A172 (cell line): ENCODE measurements around the gene ARHGAP35. TPM values are rescaled to one million over a fixed set of nuclear protein-coding genes. Genes with fewer than 3 reads are reported as not detected.
"Not testable (repeated sequence)": the region's sequence is repeated elsewhere in the genome, so short reads cannot be mapped to it uniquely, and the experiment has no call there.

Experiments used
- DNase-seq: peaks from one replicate; pipeline ENCODE4 v3.0.0-alpha.2; 2015; ENCODE audit warnings: low spot score
- total RNA-seq: library from RNA; depleted of rRNA; stranded (reverse); fragments of >200 nt; shearing (Covaris generic); gene quantifications from 2 replicates; pipeline ENCODE4 v1.2.3, GENCODE V29; 2014

The ARHGAP35 gene
- total RNA-seq, 1 experiment from 2014 or later = 14.1 TPM

DNA sequence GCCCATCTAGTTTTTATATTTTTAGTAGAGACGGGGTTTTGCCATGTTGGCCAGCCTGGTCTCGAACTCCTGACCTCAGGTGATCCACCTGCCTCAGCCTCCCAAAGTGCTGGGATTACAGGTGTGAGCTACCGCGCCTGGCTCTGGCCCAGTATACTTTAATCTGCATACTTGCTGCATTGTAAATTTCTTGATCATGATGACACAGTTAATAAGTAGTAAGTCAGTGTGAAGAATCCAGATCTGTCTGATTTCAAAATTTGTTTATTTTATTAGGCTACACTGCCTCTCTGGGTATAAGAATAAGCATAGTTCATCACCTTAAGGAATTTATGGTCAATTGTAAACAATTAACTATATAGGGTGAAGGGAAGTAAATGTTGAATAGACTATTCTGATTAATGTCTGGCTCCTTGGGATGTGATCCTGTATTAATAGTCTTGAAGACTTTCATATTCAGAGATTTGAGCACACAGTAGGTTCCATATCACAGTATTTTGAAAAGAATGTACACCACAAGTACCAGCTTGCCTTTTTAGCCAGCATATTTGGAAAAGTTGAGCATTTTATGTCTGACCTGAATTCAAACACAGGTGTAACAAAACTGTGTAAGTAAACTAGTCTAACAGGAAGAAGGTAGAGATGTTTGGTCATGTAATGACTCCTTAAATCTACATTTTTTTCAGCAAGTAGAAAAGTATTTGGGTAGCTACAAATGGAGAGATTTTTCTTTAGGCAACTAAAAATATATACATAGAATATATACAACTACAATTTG, 7.4 kb downstream of the ARHGAP35 start:
- no peak for DNase-seq

GRCh38 chr19:46871173-46871572, 10.4 kb downstream of the ARHGAP35 start:
- not testable (repeated sequence) for DNase-seq

DNA sequence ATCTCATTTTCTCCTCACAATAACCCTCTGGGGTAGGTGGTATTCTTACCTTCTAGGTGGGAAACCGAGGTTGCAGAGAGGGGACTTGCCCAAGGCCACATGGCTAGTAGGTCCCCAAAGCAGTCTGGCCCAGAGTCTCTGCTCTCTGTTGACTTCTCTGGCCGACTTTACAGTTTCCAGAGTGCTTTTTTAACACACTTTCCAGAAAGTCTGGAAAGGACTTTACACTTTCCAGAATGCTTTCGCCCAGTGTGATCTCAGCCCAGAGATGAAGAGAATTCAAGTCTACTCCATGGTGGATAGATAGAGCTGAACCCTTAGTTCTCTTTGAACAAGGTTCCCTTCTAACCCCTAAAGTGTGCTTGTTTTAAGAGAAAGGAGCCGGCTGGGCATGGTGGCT, 12.2 kb downstream of the ARHGAP35 start:
- DNase-seq = no peak

GRCh38 chr19:46875234-46875633, 14.4 kb downstream of the ARHGAP35 start:
- DNase-seq = no peak

DNA sequence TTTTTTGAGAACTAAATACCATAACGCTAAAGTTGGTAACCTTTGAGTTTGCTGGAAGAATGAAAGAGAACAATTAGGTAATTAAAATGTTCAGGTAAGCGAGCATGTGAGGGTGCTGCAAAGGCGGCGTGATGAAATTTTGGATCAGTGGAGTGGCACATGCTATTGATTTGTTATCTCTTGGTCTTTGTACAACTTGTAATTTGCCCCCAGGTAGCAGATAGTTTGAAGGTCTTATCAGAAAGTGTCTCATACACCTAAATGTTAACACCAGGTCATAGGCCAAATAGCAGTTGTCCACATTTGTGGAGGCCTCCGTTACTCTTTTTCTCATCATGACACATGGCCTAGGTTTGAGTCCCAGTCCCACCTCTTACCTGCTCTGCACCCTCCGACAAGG, 14.9 kb downstream of the ARHGAP35 start:
- no peak for DNase-seq

GRCh38 chr19:46878613-46879375, 18.0 kb downstream of the ARHGAP35 start:
- DNase-seq = peak; percentile 84

GRCh38 chr19:46880431-46880830, 19.6 kb downstream of the ARHGAP35 start:
- DNase-seq = no peak

DNA sequence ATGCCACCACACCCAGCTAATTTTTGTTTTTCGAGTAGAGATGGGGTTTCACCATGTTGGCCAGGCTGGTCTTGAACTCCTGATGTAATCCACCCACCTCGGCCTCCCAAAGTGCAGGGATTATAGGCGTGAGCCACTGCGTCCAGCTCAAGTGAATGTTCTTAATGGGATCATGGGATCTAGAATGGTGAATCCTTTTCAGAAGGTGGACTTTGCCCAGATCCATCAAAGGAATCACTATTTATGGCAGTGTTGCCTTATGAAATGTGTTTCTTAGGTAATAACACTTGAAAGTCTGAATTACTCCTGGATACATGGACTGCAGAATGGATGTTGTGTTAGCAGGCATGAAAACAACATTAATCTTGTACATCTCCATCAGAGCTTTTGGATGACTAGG, 20.3 kb downstream of the ARHGAP35 start:
- DNase-seq = no peak

GRCh38 chr19:46882034-46882433, 21.2 kb downstream of the ARHGAP35 start:
- DNase-seq = no peak

DNA sequence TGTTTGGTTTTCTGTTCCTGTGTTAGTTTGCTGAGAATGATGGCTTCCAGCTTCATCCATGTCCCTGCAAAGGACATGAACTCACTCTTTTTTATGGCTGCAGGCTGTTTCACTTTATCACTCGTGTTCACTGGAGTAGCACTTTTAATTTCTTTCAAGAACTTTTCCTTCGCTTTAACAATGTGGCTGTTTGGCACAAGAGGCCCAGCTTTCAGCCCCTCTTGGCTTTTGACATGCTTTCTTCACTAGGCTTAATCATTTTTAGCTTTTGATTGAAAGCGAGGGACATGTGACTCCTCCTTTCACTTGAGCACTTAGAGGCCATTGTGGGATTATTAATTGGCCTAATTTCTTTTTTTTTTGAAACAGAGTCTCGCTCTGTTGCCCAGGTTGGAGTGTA, 22.0 kb downstream of the ARHGAP35 start:
- DNase-seq = not testable (repeated sequence)

DNA sequence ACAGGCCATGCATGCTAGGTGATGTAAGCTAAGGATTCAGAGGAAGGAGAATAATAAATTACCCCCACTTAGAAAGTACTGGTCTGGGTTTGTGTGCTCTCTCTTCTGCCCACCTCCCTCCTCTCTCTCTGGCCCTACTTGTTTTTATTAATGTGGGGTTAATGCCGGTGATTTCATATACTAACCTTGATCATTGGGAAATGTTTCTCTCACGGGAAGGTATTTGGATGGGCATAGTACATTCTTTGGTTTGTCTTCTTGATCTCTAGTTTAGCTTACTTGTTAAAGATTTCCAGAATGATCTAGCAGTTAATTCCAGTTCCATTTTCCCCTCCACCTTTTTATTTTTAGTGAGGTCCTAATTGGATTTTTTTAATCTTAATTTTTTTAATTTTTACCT, 24.6 kb downstream of the ARHGAP35 start:
- DNase-seq = no peak

DNA sequence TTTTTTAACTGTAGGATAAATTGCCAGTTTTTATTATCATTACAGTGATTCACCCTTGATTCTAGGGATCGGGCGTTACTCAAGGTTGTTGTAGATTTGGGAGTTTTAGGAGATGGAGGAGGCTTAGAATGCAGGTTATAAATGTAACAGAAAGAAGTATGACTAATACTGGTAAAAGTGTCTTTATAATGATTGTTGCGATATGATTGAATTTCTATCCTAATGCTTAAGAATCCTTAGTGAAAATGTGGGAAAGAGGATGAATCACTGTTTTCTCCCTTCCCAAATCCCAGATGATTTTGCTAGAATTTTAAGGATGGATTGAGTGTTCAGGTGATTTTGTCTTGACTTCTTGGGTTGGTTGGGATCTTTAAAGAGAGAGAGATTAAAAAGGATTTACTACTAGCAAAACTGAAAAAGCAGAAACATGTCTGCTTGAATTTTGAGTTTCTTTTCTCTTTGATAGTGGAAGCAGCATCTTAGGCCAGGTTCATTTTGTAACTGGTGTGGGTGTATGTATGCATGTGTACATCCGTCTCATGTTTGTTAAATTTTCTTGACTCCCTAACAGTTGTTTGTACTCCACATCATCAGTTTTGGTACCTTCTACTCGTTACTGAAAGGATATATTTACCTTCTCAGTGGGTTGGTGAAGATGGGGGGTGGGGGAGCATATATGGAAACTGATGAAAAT, 25.9 kb downstream of the ARHGAP35 start:
- peak; percentile 25 for DNase-seq

GRCh38 chr19:46887240-46887782, 26.5 kb downstream of the ARHGAP35 start:
- no peak for DNase-seq

- no peak for DNase-seq
Observed at GRCh38 chr19:46890423-46891170, 29.8 kb downstream of the ARHGAP35 start.

- no peak for DNase-seq
Observed at GRCh38 chr19:46892252-46893179, 31.7 kb downstream of the ARHGAP35 start.

GRCh38 chr19:46896076-46896794, 35.4 kb downstream of the ARHGAP35 start:
- DNase-seq = no peak

DNA sequence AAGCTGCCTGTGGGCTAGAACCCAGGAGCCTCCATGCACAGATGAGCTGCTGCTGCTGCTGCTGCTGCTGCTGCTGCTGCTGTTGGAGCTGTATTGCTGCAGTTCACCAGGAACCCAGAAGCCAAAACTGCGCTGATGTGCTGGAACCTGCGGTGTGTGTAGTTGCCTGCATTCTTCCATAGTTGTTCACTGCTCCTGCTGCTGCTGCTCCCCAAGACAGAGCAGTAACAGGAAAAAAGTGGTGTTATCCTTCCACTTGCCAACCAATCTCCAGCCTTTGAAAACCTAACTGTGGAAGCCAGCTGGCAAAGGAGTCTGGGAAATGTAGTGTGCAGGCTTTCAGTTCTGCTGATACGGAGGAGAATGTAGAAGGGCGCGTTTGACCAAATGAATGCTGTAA, 37.9 kb downstream of the ARHGAP35 start:
- no peak for DNase-seq

GRCh38 chr19:46900341-46900740, 39.5 kb downstream of the ARHGAP35 start:
- no peak for DNase-seq

GRCh38 chr19:46901701-46902401, 41.1 kb downstream of the ARHGAP35 start:
- DNase-seq = peak; percentile 42
